AML-193 (cell line): Measurements from ENCODE around the gene PRICKLE2.

Source experiments
- DNase-seq, 2 experiments: peaks; one replicate each; lab custom pipeline; 2025; lab: John Stamatoyannopoulos, UW

The PRICKLE2 gene

DNA sequence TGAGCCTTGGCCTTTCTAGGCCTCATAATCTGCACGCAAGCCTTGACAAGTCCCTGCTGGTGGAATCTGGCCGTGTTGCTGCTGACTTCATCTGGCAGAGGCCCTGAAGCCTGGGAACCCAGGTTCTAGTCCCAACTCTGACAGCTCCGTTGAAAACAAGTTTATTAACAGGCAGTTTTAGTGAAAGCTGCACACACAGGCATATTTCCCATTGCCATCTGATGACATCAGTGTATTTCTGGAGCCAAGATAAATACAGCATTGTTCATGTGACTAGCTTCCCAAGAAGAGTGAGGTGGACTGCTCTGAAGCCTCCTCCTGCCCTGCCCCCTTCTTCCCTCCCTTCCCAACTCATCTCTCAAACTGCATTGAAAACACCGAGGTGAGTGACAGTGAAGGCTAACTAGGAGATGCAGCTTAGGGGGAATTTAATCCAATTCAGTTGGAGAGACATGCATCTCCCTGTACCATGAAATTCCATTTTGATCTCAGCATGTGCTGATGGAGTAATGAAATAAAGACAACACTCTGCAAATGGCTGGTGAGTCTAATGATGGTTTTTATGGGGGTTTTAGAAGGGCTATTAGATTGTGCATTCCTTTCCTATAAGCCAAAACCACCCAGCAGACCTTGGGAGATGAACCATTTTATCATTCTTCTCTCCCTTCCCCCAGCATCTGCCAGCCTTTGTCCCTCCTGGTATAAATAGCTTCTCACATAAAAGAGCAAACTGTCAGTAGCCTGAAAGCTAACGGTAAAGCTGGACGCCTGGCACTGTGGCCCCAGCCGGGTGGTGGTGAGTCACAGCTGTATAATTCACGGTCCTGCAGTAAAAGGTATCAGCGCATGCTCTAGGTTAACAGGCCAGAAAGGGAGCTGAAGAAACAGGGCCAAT is 38.0 kb downstream of the PRICKLE2 start:
- DNase-seq, result no peak

DNA sequence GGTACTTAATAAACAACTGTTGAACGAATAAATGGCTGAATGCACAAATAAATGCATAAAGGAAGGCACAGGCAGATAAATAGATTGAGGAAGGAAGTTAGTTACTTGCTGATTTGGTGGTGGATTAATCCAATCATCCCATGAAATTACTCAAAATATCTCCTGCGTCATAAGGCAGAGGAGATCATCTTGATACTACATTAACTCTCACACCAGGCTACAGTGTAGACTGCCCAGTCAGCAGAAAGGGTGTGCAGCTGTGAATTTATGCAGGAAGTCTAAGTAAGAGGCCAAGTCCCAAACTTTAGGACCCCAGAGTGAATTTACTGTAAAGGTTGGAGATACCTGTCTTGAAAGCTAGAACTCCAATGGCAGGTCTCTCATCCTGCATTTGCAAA is 38.6 kb downstream of the PRICKLE2 start:
- DNase-seq, result no peak

DNA sequence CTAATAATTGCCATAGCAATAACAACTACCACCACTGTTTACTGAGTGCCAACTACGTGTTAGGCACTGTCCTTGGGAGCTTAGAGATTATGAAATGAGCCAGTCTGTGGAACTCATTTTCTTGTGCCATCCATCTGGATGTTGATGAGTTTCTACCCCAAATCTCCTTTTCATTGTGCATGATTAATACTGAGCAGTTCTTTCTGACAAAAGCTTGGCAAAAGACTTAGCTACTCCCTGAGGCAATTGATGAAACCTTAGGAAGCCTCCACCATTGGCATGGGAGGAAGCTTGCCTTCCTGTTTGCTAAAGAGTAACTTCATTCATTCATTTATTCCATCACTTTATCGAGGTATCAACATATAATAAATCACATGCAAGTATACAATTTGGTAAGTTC is 39.8 kb downstream of the PRICKLE2 start:
- DNase-seq, result no peak

GRCh38 chr3:64184621-64185020 is 40.6 kb downstream of the PRICKLE2 start:
- DNase-seq, result no peak

- no peak for DNase-seq
Observed at GRCh38 chr3:64179860-64180259, 45.4 kb downstream of the PRICKLE2 start.

GRCh38 chr3:64179249-64179648 is 46.0 kb downstream of the PRICKLE2 start:
- DNase-seq, result no peak

DNA sequence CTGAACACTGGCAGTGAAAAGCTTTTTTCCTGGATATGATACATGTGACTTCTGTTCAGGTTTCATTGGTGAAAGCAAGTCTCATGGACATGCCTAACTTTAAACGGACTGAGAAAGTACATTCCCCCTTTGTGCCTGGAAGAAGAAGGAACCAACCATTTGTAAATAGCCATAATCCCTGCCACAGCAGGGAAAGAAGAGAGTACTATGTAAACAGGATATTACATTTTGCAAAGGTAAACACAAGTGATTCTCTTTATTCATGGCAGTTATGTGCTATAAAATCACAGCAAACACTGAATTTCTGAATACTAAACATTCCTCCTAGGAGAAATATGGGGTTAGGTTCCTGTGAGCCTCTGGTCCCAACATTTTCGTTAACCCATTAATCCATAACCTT is 46.8 kb downstream of the PRICKLE2 start:
- DNase-seq, result no peak

DNA sequence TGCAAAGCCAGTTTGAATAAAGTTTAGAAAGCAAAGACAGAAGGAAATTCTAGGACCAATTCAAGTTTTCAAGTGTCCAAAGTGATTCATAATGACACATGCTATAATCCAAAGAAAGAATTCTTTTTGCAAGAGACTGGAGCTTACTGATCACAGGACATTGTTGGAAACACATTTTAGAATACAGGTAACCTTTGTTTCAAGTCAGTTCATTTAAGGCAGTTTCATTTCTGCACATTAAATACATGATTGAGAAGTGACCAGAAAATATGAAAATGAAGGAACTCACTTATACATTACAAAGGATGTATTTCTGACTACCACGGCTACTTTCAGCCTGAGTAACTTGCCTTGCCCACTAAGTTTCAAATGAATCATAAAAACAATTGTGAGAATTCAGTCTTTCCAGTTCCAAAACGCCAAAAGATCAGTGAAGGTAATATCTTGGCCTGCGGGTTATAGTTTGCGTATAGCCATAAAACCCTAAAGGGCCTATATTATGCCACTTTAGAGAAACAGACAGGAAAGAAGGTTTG is 48.7 kb downstream of the PRICKLE2 start:
- no peak for DNase-seq

- DNase-seq, result no peak
Observed at GRCh38 chr3:64174328-64174727, 50.9 kb downstream of the PRICKLE2 start.

DNA sequence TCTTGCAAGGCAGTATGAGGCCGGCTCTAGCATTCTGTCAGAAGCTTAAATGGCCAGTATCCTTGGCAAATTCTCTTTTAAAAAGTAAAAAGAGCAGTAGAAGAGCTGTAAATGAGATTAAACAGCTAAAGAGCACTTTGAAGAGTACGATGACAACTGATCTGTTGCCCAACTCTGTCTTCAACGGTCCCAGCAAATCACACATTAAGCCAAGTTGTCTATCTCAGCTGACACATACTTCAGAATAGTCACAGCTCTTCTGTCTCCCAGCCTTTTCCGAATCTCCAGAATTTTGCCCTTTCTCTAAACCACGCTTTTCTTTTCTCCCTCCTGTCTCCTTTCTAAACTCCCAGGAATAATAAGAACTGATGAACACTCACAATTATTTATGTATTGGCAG is 51.7 kb downstream of the PRICKLE2 start:
- no peak for DNase-seq

GRCh38 chr3:64170270-64170669 is 55.0 kb downstream of the PRICKLE2 start:
- no peak for DNase-seq

- no peak for DNase-seq
Observed at GRCh38 chr3:64167868-64168267, 57.4 kb downstream of the PRICKLE2 start.

DNA sequence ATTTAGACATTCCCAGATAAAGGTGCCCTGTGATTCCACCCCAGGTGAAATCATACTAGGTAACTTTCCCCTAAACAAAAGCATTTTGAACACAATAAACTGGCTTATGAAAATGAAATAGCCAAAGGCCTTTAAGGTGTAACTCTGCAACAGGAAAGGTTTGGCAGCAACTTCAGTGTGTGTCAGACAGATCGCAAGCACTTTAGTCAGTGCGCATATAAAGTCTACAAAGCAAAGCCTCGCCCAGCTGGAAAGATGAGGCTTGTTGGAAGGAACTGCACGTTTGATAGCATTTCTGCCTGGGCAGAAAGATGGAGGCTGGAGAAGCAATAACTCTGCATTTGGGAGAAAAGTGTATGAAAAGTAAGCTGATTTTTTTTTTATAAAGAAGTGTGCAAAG is 57.9 kb downstream of the PRICKLE2 start:
- no peak for DNase-seq

GRCh38 chr3:64166584-64167162 is 58.6 kb downstream of the PRICKLE2 start:
- DNase-seq, result peak in 1 of 2 experiments; percentile 14

GRCh38 chr3:64164349-64164748 is 60.9 kb downstream of the PRICKLE2 start:
- DNase-seq, result no peak

- DNase-seq, result no peak
Observed at GRCh38 chr3:64163755-64164148, 61.5 kb downstream of the PRICKLE2 start.

GRCh38 chr3:64163019-64163754 is 62.1 kb downstream of the PRICKLE2 start:
- DNase-seq, result no peak

DNA sequence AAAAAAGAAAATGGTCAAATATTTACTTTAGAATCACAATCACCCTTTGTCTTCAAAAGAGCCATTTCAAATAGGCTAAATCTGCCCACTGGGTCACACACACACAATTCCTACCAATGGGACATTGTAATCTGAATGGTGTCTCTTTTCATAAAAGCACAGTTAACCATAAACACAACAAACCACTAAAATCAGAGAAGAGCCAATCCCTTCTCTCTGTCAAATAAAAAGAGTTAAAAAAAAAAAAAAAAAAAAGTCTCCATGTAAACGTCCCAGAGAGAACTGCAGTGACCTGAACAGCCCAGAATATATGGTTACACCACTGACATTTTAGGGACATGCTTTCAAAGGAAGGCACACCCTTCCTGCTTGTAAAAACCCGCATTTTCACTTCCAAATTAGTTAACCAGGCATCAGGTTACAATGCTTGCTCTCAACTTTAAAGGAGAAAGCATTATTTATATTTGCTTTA is 63.7 kb downstream of the PRICKLE2 start:
- DNase-seq, result no peak

- DNase-seq, result no peak
Observed at GRCh38 chr3:64160000-64160695, 65.1 kb downstream of the PRICKLE2 start.

- no peak for DNase-seq
Observed at GRCh38 chr3:64158334-64158733, 66.9 kb downstream of the PRICKLE2 start.

DNA sequence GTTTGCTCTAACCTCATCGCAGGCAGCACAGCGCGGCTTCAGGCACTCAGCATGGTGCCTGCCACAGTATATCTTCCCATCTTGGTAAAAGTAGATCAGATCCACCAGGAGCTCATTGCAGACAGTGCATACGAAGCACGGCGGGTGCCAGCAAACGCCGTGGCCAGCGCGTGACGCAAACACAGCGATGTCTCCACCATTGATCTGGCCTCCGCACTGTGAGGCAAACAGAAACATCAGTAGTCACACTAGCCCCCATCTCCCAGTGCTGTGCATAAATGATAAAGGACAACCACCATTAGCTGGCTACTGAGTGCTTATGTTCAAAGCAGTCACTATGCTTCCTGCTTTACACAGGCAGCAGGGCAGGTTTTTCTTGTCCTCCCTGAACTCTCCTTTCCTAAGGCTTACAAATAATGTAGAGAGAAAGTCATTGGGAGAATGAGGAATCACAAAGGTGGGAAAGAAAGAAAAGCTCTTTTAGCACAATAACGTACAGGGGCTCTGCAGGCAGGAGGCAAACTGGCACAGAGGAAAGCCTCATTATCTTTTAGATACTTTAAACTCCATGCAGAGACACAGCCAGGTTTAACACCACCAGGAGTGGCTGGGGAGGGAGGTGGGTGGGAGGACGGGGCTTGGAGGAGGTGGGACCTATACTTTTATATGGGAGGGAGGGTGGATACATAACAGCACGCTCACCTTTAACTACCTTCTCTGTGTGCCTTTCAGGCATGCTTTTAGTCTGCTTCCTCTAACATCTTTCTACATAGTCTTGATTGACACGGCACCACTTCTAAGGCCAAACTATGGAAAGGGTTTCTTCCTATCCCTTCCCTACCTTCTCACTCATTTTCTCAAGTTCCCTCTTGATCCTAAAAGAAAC is 67.9 kb downstream of the PRICKLE2 start:
- no peak for DNase-seq
